PC-9 (cell line): ENCODE measurements around the gene MAZ.

Experiments
- CTCF ChIP-seq: fragments of 200-600 bp; sonication (generic); conservative IDR thresholded peaks from 2 replicates; pipeline ENCODE4 v1.6.1; 2017; ENCODE audit warnings: mixed run types, antibody characterized with exemption, mild to moderate bottlenecking, moderate library complexity
- EZH2 ChIP-seq: fragments of 200-600 bp; sonication (generic); IDR thresholded peaks from 2 replicates; pipeline ENCODE4 v1.8.0; 2017; ENCODE audit warnings: antibody characterized with exemption, low read depth

DNA sequence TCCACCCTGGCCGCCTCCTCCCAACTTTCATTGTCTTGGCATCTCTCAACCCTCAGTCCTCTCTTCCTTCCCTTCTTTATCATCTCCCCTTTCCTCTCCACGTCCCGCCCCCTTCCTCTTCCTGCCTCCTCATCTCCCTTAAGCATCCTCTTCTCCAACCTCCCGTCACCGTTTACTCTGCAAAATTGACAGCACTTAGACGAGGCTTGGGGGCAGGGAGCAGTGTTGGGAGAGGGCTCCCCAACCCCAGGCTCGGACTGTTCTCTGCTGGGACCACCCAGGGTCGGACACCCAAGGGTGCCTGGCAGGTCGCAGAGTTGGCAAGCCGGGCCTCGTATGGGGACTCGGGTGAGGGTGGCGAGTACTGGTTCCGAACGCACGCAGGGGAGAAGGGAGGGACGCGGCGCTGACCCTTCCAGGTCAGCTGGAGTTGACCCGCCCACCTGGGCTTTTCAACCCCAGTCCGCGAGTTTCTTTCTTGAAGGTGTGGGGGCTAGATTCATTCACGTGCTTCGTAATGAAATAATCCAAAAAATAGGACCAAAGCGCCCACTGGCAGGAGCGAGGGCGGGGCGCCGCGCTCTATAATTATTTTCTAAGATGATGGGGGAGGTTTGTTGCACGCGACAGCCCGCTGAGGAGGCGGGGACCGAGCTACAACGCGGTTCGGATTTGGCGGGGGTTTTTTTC, 8.8 kb downstream of the MAZ start:
- TF ChIP-seq CTCF (no peak), EZH2 (no peak)
